H1 (cell line): ENCODE measurements around the gene TMEM260. TPM values are rescaled to one million over a fixed set of nuclear protein-coding genes. Genes with fewer than 3 reads are reported as not detected.

Experiments used
- CTCF ChIA-PET: fragments of 300-600 bp; sonication (Branson Sonifier 250); formaldehyde crosslinking; loops from one replicate; lab custom pipeline; 2021; ENCODE audit not compliant: partially characterized antibody; lab: Charles Lee
- POLR2A ChIA-PET: fragments of 300-600 bp; sonication (Branson Sonifier 250); formaldehyde crosslinking; loops from one replicate; lab custom pipeline; 2021; ENCODE audit warnings: inconsistent platforms; ENCODE audit not compliant: partially characterized antibody; lab: Charles Lee
- DNase-seq, 2 experiments: peaks; one replicate each; pipeline versions ENCODE4 v3.0.0 to v3.0.0-alpha.2; 2010 to 2022; ENCODE audit warnings: low spot score in 2 of 2, low read depth in 1 of 2, mixed read lengths in 1 of 2
- FAIRE-seq: peaks from 2 replicates; lab custom pipeline; 2011; peaks lifted over from hg19 to GRCh38; lab: Jason Lieb, UNC
- H2AFZ ChIP-seq: 2 replicates; pipeline ENCODE4 v1.8.1; 2012; ENCODE audit warnings: low read length, inconsistent platforms
- H2AK5ac ChIP-seq: 2 replicates; pipeline ENCODE4 v1.6.1; 2013; ENCODE audit warnings: low read depth, low read length
- H2BK120ac ChIP-seq: replicated peaks from 2 replicates; pipeline ENCODE3; 2013; ENCODE audit warnings: low read depth, low read length, inconsistent platforms
- H2BK12ac ChIP-seq: 2 replicates; pipeline ENCODE4 v1.6.1; 2013; ENCODE audit warnings: low read depth, low read length
- H2BK15ac ChIP-seq: 2 replicates; pipeline ENCODE4 v1.6.1; 2013; ENCODE audit warnings: low read length
- H2BK20ac ChIP-seq: 2 replicates; pipeline ENCODE4 v1.6.1; 2013; ENCODE audit warnings: low read length
- H2BK5ac ChIP-seq: 2 replicates; pipeline ENCODE4 v1.6.1; 2013; ENCODE audit warnings: low read depth, low read length
- H3K14ac ChIP-seq: 2 replicates; pipeline ENCODE4 v1.6.1; 2013; ENCODE audit warnings: inconsistent platforms; ENCODE audit not compliant: insufficient read length
- H3K18ac ChIP-seq: 2 replicates; pipeline ENCODE4 v1.6.1; 2013; ENCODE audit warnings: low read length; ENCODE audit errors: extremely low read depth
- H3K23ac ChIP-seq: 2 replicates; pipeline ENCODE4 v1.6.1; 2013; ENCODE audit warnings: inconsistent platforms; ENCODE audit not compliant: insufficient read length
- H3K23me2 ChIP-seq: 2 replicates; pipeline ENCODE4 v1.6.1; 2013; ENCODE audit warnings: low read depth, low read length
- H3K27ac ChIP-seq: 2 replicates; pipeline ENCODE4 v1.6.1; 2011; ENCODE audit warnings: low read depth, low read length, inconsistent platforms
- H3K27me3 ChIP-seq, 4 experiments: replicated peaks in 1 of 4; 1 replicate in 1 of 4; 2 replicates in 3 of 4; pipeline versions ENCODE4 v1.6.1 to v1.8.1; 2011 to 2013; ENCODE audit warnings: low read length in 3 of 4, mild to moderate bottlenecking in 3 of 4, inconsistent platforms in 2 of 4, mixed read lengths in 2 of 4, moderate library complexity in 1 of 4; ENCODE audit not compliant: control insufficient read depth in 3 of 4, insufficient read depth in 3 of 4; ENCODE audit errors: extremely low read depth in 1 of 4
- H3K36me3 ChIP-seq, 4 experiments: 2 replicates each; pipeline versions ENCODE4 v1.6.1 to v1.8.1; 2011 to 2013; ENCODE audit warnings: mild to moderate bottlenecking in 4 of 4, low read length in 3 of 4, moderate library complexity in 2 of 4, control low read depth in 1 of 4, inconsistent platforms in 1 of 4; ENCODE audit not compliant: insufficient read depth in 4 of 4, control insufficient read depth in 2 of 4
- H3K4ac ChIP-seq: replicated peaks from 2 replicates; pipeline ENCODE3; 2013; ENCODE audit warnings: low read length, low read depth, mixed read lengths, inconsistent platforms; ENCODE audit not compliant: insufficient read length
- H3K4me1 ChIP-seq, 4 experiments: replicated peaks in 1 of 4; 1 replicate in 1 of 4; 2 replicates in 3 of 4; pipeline versions ENCODE4 v1.6.1 to v1.8.1; 2011 to 2013; ENCODE audit warnings: low read length in 3 of 4, inconsistent platforms in 2 of 4, mixed read lengths in 1 of 4; ENCODE audit not compliant: insufficient read depth in 4 of 4, control insufficient read depth in 3 of 4
- H3K4me2 ChIP-seq, 2 experiments: 2 replicates each; pipeline versions ENCODE4 v1.6.1 to v1.8.1; 2011 to 2013; ENCODE audit warnings: low read depth in 2 of 2, low read length in 2 of 2, control low read depth in 1 of 2, inconsistent platforms in 1 of 2, mild to moderate bottlenecking in 1 of 2; ENCODE audit not compliant: insufficient read depth in 1 of 2
- H3K4me3 ChIP-seq, 4 experiments: fragments of 200-600, 300-600 bp in 1 of 4; sonication (generic), shearing (Covaris generic), sonication (Bioruptor Twin) in 1 of 4; 2 replicates each; pipeline versions ENCODE4 v1.5.1 to v1.8.1; 2011 to 2016; ENCODE audit warnings: low read length in 4 of 4, low read depth in 3 of 4, control low read depth in 2 of 4, inconsistent platforms in 2 of 4, mild to moderate bottlenecking in 2 of 4, mixed read lengths in 1 of 4, moderate library complexity in 1 of 4; ENCODE audit not compliant: insufficient read depth in 2 of 4; ENCODE audit errors: extremely low read depth in 1 of 4
- H3K56ac ChIP-seq: replicated peaks from 2 replicates; pipeline ENCODE3; 2013; ENCODE audit warnings: low read depth, mild to moderate bottlenecking, mixed read lengths, low read length, inconsistent platforms; ENCODE audit not compliant: insufficient read length
- H3K79me1 ChIP-seq: 2 replicates; pipeline ENCODE4 v1.6.1; 2013; ENCODE audit warnings: low read depth, low read length, control low read depth
- H3K79me2 ChIP-seq, 2 experiments: 2 replicates each; pipeline versions ENCODE4 v1.6.1 to v1.8.1; 2012 to 2013; ENCODE audit warnings: low read length in 2 of 2, mild to moderate bottlenecking in 2 of 2, inconsistent platforms in 1 of 2; ENCODE audit not compliant: insufficient read depth in 2 of 2, control insufficient read depth in 1 of 2
- H3K9ac ChIP-seq, 4 experiments: replicated peaks in 1 of 4; 1 replicate in 1 of 4; 2 replicates in 3 of 4; pipeline versions ENCODE4 v1.6.1 to v1.8.1; 2011 to 2013; ENCODE audit warnings: low read depth in 3 of 4, low read length in 3 of 4, control low read depth in 2 of 4, mild to moderate bottlenecking in 2 of 4, moderate library complexity in 2 of 4, inconsistent platforms in 1 of 4; ENCODE audit errors: extremely low read depth in 1 of 4
- H3K9me3 ChIP-seq, 2 experiments: 2 replicates each; pipeline versions ENCODE4 v1.6.1 to v1.8.1; 2012 to 2013; ENCODE audit warnings: mild to moderate bottlenecking in 2 of 2, moderate library complexity in 2 of 2, control low read depth in 1 of 2, inconsistent platforms in 1 of 2, low read depth in 1 of 2, low read length in 1 of 2, mixed read lengths in 1 of 2; ENCODE audit not compliant: insufficient read depth in 2 of 2
- H4K20me1 ChIP-seq, 2 experiments: replicated peaks in 1 of 2; 2 replicates each; pipeline versions ENCODE3 to v1.8.1; 2011 to 2013; ENCODE audit warnings: inconsistent platforms in 2 of 2, low read length in 2 of 2, mild to moderate bottlenecking in 1 of 2; ENCODE audit not compliant: insufficient read depth in 2 of 2, control insufficient read depth in 1 of 2
- H4K5ac ChIP-seq: 2 replicates; pipeline ENCODE4 v1.6.1; 2013; ENCODE audit warnings: low read length, low read depth, mixed read lengths, inconsistent platforms; ENCODE audit not compliant: insufficient read length
- H4K8ac ChIP-seq: 2 replicates; pipeline ENCODE4 v1.8.0; 2013; ENCODE audit warnings: mild to moderate bottlenecking, moderate library complexity, low read length, inconsistent platforms; ENCODE audit not compliant: insufficient read depth; ENCODE audit errors: extremely low read depth
- H4K91ac ChIP-seq: replicated peaks from 2 replicates; pipeline ENCODE3; 2013; ENCODE audit warnings: low read length, mixed read lengths, inconsistent platforms; ENCODE audit not compliant: insufficient read length
- ATF3 ChIP-seq: IDR thresholded peaks from 2 replicates; pipeline ENCODE4 v1.6.1; 2011; ENCODE audit warnings: low read depth, mild to moderate bottlenecking, low read length; ENCODE audit not compliant: insufficient read depth
- CEBPB ChIP-seq: IDR thresholded peaks from 2 replicates; pipeline ENCODE4 v1.6.1; 2012; ENCODE audit warnings: low read depth, low read length
- CTCF ChIP-seq, 3 experiments: IDR thresholded peaks; 1 replicate in 2 of 3; 2 replicates in 1 of 3; pipeline versions ENCODE4 v1.5.1 to v1.6.1; 2011; ENCODE audit warnings: low read length in 3 of 3, mild to moderate bottlenecking in 3 of 3, inconsistent platforms in 2 of 3, low read depth in 1 of 3, moderate library complexity in 1 of 3; ENCODE audit not compliant: insufficient read depth in 1 of 3; ENCODE audit errors: control extremely low read depth in 1 of 3
- RAD21 ChIP-seq, 2 experiments: IDR thresholded peaks in 1 of 2; conservative IDR thresholded peaks in 1 of 2; 2 replicates each; pipeline ENCODE4 v1.6.1; 2011; ENCODE audit warnings: low read depth in 2 of 2, low read length in 2 of 2, improper control_type of control experiment in 1 of 2, inconsistent platforms in 1 of 2, mild to moderate bottlenecking in 1 of 2, moderate library complexity in 1 of 2
- RFX5 ChIP-seq: IDR thresholded peaks from 2 replicates; pipeline ENCODE4 v1.6.1; 2011; ENCODE audit warnings: low read depth, low read length, improper control_type of control experiment, borderline replicate concordance
- WGBS, 2 experiments: shearing (Covaris generic) in 1 of 2; methylation state at CpG; one replicate each; pipeline versions ENCODE4 v1.1.6 to v1.1.7; 2013 to 2015; ENCODE audit warnings: low lambda C conversion rate in 2 of 2, mixed read lengths in 2 of 2, inconsistent platforms in 1 of 2, low coverage in 1 of 2, missing lambda C conversion rate in 1 of 2; ENCODE audit not compliant: insufficient replicate concordance in 2 of 2, insufficient coverage in 1 of 2, insufficient read length in 1 of 2; ENCODE audit errors: extremely low coverage in 1 of 2, missing lambda C conversion rate in 1 of 2; 5-methylcytosine and 5-hydroxymethylcytosine counted together
- polyA plus RNA-seq, 7 experiments: library from polyadenylated mRNA; depleted of rRNA in 3 of 7; stranded (reverse) in 5 of 7; unstranded in 2 of 7; fragments of >200 nt in 5 of 7; fragments of 200-250 nt in 2 of 7; gene quantifications; 1 replicate in 5 of 7; 2 replicates in 1 of 7; 4 replicates in 1 of 7; pipeline versions ENCODE4 v1.2.1 to v1.2.3, GENCODE V29; 2011 to 2013; ENCODE audit warnings: missing spikeins in 2 of 7, mixed read lengths in 2 of 7
- total RNA-seq: library from RNA; stranded (reverse); fragmentation: NEBNext Ultra II Directional; extraction: Animal tissue kit (Norgen Biotek cat#: 25700); gene quantifications from 2 replicates; pipeline ENCODE4 v1.2.1, GENCODE V29; 2021

Gene TMEM260
- total and polyA plus RNA-seq, 2 of the 8 experiments (the other 6 are each of a cell fraction or from before 2014, with no cell fraction given): 14.4 to 15.2 TPM

GRCh38 chr14:56555921-56556570 lies 23.6 kb upstream of the TMEM260 start:
- Histone ChIP-seq H3K4me3 (no peak overlapping the region), H3K79me2 (no peaks in the 10 kb centered on the region), H2AK5ac (no peak overlapping the region), H2BK120ac (peak overlapping the region; percentile 57), H2BK15ac (no peak overlapping the region; the same call in 1 of the 2 replicates), H3K18ac (no peak overlapping the region; the same call in 1 of the 2 replicates), H4K8ac (no peak overlapping the region), H2BK5ac (no peak overlapping the region), H2BK12ac (peak overlapping the region; percentile 72; the same call in 1 of the 2 replicates), H3K23ac (no peak overlapping the region), H4K20me1 (no peaks in the 10 kb centered on the region), H4K91ac (peak overlapping the region; percentile 39), H3K79me1 (no peaks in the 10 kb centered on the region), H2AFZ (peak overlapping the region; percentile 63), H4K5ac (peak overlapping the region; percentile 41), H3K23me2 (no peaks in the 10 kb centered on the region), H3K4ac (peak overlapping the region; percentile 61), H3K9me3 (no peaks in the 10 kb centered on the region), H2BK20ac (peak overlapping the region; percentile 75; the same call in 1 of the 2 replicates), H3K9ac (no peak overlapping the region), H3K36me3 (no peaks in the 10 kb centered on the region), H3K4me1 (peaks cover 0 to 4% (median 0%) of the 10 kb centered on the region in 4 experiments; a peak in 1 of 7 replicates), H3K4me2 (no peak overlapping the region), H3K14ac (no peak overlapping the region), H3K27ac (no peak overlapping the region), H3K56ac (no peak overlapping the region), H3K27me3 (no peaks in the 10 kb centered on the region)
- POLR2A ChIA-PET: interaction anchor here (2.3 kb wide), 1 partner anchor 23 kb away, joined by 4 read pairs; the partner anchor contains the start of gene TMEM260
- FAIRE-seq: peak; percentile 88
- WGBS, 2 experiments: 48% methylated on average over 5 of the region's 5 CpGs; no CpG with 5 or more reads in 1 of the 2 experiments
- no peak for DNase-seq
- CTCF ChIA-PET: interaction anchor here (0.6 to 2.2 kb wide), 15 partner anchors 19 to 637 kb away, joined by 3 to 13 read pairs (median 4); no protein-coding TSS in a partner anchor
- TF ChIP-seq RFX5 (no peak), CTCF (IDR thresholded peaks at IDR 0.05; ENCODE audit: control extremely low read depth in 1 of 3, insufficient read depth in 1 of 3, low read depth in 1 of 3, low read length in 3 of 3) (peak in 2 of 3 experiments; percentile 51 to 77; a peak in 3 of 4 replicates), RAD21 (IDR thresholded peaks at IDR 0.05 in 1 of 2, conservative IDR thresholded peaks at IDR 0.05 in 1 of 2; ENCODE audit: low read depth in 2 of 2, low read length in 2 of 2) (peak; percentile 88 to 89), ATF3 (peak; percentile 39; the same call in 1 of the 2 replicates), CEBPB (peak; percentile 95)
